GM19351 (cell line): ENCODE measurements around the gene LENG8.
"Not testable (repeated sequence)": the region's sequence is repeated elsewhere in the genome, so short reads cannot be mapped to it uniquely, and the experiment has no call there.

Experiments used
- ATAC-seq: cut with Tn5 transposase; IDR thresholded peaks from one replicate; pipeline ENCODE4 v1.9.1; 2021; ENCODE audit warnings: mild to moderate bottlenecking, moderate library complexity; ENCODE audit not compliant: unreplicated experiment

The LENG8 gene

GRCh38 chr19:54478677-54479266 lies 29.8 kb downstream of the LENG8 start:
- ATAC-seq: no peak

GRCh38 chr19:54480051-54480450 lies 31.1 kb downstream of the LENG8 start:
- no peak for ATAC-seq

GRCh38 chr19:54481326-54481930 lies 32.4 kb downstream of the LENG8 start:
- no peak for ATAC-seq

- ATAC-seq: no peak
Observed at GRCh38 chr19:54482889-54483288, 33.9 kb downstream of the LENG8 start.

- no peak for ATAC-seq
Observed at GRCh38 chr19:54484451-54484850, 35.5 kb downstream of the LENG8 start.

- no peak for ATAC-seq
Observed at GRCh38 chr19:54485851-54486250, 36.9 kb downstream of the LENG8 start.

GRCh38 chr19:54489341-54489740 lies 40.3 kb downstream of the LENG8 start:
- no peak for ATAC-seq

GRCh38 chr19:54489766-54490165 lies 40.8 kb downstream of the LENG8 start:
- no peak for ATAC-seq

GRCh38 chr19:54492568-54492967 lies 43.6 kb downstream of the LENG8 start:
- no peak for ATAC-seq

- not testable (repeated sequence) for ATAC-seq
Observed at GRCh38 chr19:54493056-54493455, 44.1 kb downstream of the LENG8 start.

- ATAC-seq: no peak
Observed at GRCh38 chr19:54493967-54494585, 45.1 kb downstream of the LENG8 start.

- not testable (repeated sequence) for ATAC-seq
Observed at GRCh38 chr19:54495284-54495683, 46.3 kb downstream of the LENG8 start.

GRCh38 chr19:54497747-54498450 lies 48.9 kb downstream of the LENG8 start:
- ATAC-seq: not testable (repeated sequence)

- ATAC-seq: not testable (repeated sequence)
Observed at GRCh38 chr19:54498451-54498772, 49.4 kb downstream of the LENG8 start.

- ATAC-seq: no peak
Observed at GRCh38 chr19:54502518-54503048, 53.6 kb downstream of the LENG8 start, which contains the start of gene LAIR2. Gene LAIR2, plus strand, starts transcription at chr19:54502831. Its CDS starts 88 bp downstream, at chr19:54502919.

GRCh38 chr19:54505542-54505941 lies 56.5 kb downstream of the LENG8 start:
- not testable (repeated sequence) for ATAC-seq

- ATAC-seq: no peak
Observed at GRCh38 chr19:54506079-54506478, 57.1 kb downstream of the LENG8 start.

GRCh38 chr19:54507038-54507717 lies 58.2 kb downstream of the LENG8 start:
- ATAC-seq: not testable (repeated sequence)

GRCh38 chr19:54507824-54508223 lies 58.8 kb downstream of the LENG8 start:
- ATAC-seq: no peak

- ATAC-seq: not testable (repeated sequence)
Observed at GRCh38 chr19:54508487-54508886, 59.5 kb downstream of the LENG8 start.
